Suprapubic skin (tissue), 4 donors: Measurements from ENCODE around the gene EPS8L1. TPM values are rescaled to one million over a fixed set of nuclear protein-coding genes. Genes with fewer than 3 reads are reported as not detected.
A peak's percentile ranks its signal among the peaks of the same experiment; 100 is the strongest.

ENCODE experiments used
- DNase-seq, 2 donors: peaks; one replicate each; pipeline ENCODE4 v3.0.0-alpha.2; 2019; ENCODE audit warnings: low spot score in 2 of 2
- H3K27ac ChIP-seq: fragments of 200-600 bp; sonication (generic); one replicate; pipeline ENCODE4 v1.5.1; 2019
- H3K27me3 ChIP-seq: fragments of 200-600 bp; sonication (generic); one replicate; pipeline ENCODE4 v1.5.1; 2019
- H3K36me3 ChIP-seq: fragments of 200-600 bp; sonication (generic); one replicate; pipeline ENCODE4 v1.5.1; 2019
- H3K4me1 ChIP-seq: fragments of 200-600 bp; sonication (generic); one replicate; pipeline ENCODE4 v1.5.1; 2019
- H3K4me3 ChIP-seq: fragments of 200-600 bp; sonication (generic); one replicate; pipeline ENCODE4 v1.5.1; 2019; ENCODE audit warnings: mild to moderate bottlenecking
- H3K9me3 ChIP-seq: fragments of 200-600 bp; sonication (generic); one replicate; pipeline ENCODE4 v1.5.1; 2019
- CTCF ChIP-seq, 2 donors: fragments of 200-600 bp in 1 of 2; fragments of 450-650 bp in 1 of 2; sonication (generic) in 1 of 2; IDR thresholded peaks; one replicate each; pipeline ENCODE4 v1.5.1; 2016 to 2019; ENCODE audit warnings: antibody characterized with exemption in 2 of 2, mild to moderate bottlenecking in 1 of 2, moderate library complexity in 1 of 2
- EP300 ChIP-seq: sonication (generic); formaldehyde crosslinking; IDR thresholded peaks from one replicate; pipeline ENCODE4 v1.6.1; 2017; ENCODE audit warnings: antibody characterized with exemption
- POLR2A ChIP-seq, 2 donors: fragments of 450-650 bp; IDR thresholded peaks; one replicate each; pipeline ENCODE4 v1.6.1; 2017; ENCODE audit warnings: antibody characterized with exemption in 2 of 2, mild to moderate bottlenecking in 2 of 2, moderate library complexity in 2 of 2
- POLR2AphosphoS5 ChIP-seq, 3 donors: sonication (generic); formaldehyde crosslinking; IDR thresholded peaks; one replicate each; pipeline ENCODE4 v1.6.1; 2017; ENCODE audit warnings: antibody characterized with exemption in 3 of 3
- WGBS: methylation state at CpG from one replicate; pipeline ENCODE4 v1.1.5; 2018; 5-methylcytosine and 5-hydroxymethylcytosine counted together
- total RNA-seq, 4 donors: library from RNA; depleted of rRNA; stranded (reverse); fragments of >200 nt; gene quantifications; one replicate each; pipeline ENCODE4 v1.1.0, GENCODE V29; 2016

Gene EPS8L1
- total RNA-seq, 4 donors from 2014 or later = 243 to 384 (median 304) TPM

GRCh38 chr19:55086730-55087541 lies 11.3 kb downstream of the EPS8L1 start:
- peak; percentile 95 to 96 for DNase-seq
- Histone ChIP-seq H3K36me3 (peaks cover 17% of the 10 kb centered on the region), H3K4me3 (peak overlapping the region; percentile 51), H3K27me3 (peaks cover 41% of the 10 kb centered on the region), H3K27ac (no peak overlapping the region), H3K4me1 (peaks cover 36% of the 10 kb centered on the region), H3K9me3 (no peaks in the 10 kb centered on the region)
- WGBS = 1% methylated on average over 23 of the region's 74 CpGs
- no peak for TF ChIP-seq EP300
- no peak for TF ChIP-seq POLR2AphosphoS5 (IDR thresholded peaks at IDR 0.05)
- no peak for TF ChIP-seq POLR2A (IDR thresholded peaks at IDR 0.05)
- TF ChIP-seq CTCF (IDR thresholded peaks at IDR 0.05) = no peak

GRCh38 chr19:55087542-55087901 lies 11.9 kb downstream of the EPS8L1 start:
- Histone ChIP-seq H3K9me3 (no peaks in the 10 kb centered on the region), H3K36me3 (peaks cover 23% of the 10 kb centered on the region), H3K4me3 (peak overlapping the region; percentile 51), H3K4me1 (peaks cover 30% of the 10 kb centered on the region), H3K27ac (no peak overlapping the region), H3K27me3 (peaks cover 36% of the 10 kb centered on the region)
- peak in 1 of 2 donors; percentile 65 for DNase-seq
- TF ChIP-seq EP300 = no peak
- WGBS = 20% methylated on average over 14 of the region's 17 CpGs

- peak overlapping the region; percentile 51 for H3K4me3 ChIP-seq
- peak in 1 of 2 donors; percentile 60 for DNase-seq
- WGBS = 50% methylated on average over 12 of the region's 12 CpGs
- peaks cover 30% of the 10 kb centered on the region for H3K27me3 ChIP-seq
- no peaks in the 10 kb centered on the region for H3K9me3 ChIP-seq
- peaks cover 28% of the 10 kb centered on the region for H3K36me3 ChIP-seq
- peaks cover 28% of the 10 kb centered on the region for H3K4me1 ChIP-seq
- TF ChIP-seq CTCF (IDR thresholded peaks at IDR 0.05) (no peak), POLR2AphosphoS5 (IDR thresholded peaks at IDR 0.05) (no peak), POLR2A (IDR thresholded peaks at IDR 0.05) (no peak), EP300 (no peak)
- no peak overlapping the region for H3K27ac ChIP-seq
These were observed 12.4 kb downstream of the EPS8L1 start for GRCh38 chr19:55088021-55088451.

- WGBS = 46% methylated on average over 15 of the region's 18 CpGs
These were observed 13.1 kb downstream of the EPS8L1 start for GRCh38 chr19:55088543-55089341.

More at GRCh38 chr19:55088543-55089341, 13.1 kb downstream of the EPS8L1 start:
- Histone ChIP-seq H3K27ac (no peak overlapping the region), H3K4me3 (no peak overlapping the region), H3K27me3 (peaks cover 23% of the 10 kb centered on the region), H3K36me3 (peaks cover 29% of the 10 kb centered on the region), H3K4me1 (peaks cover 28% of the 10 kb centered on the region), H3K9me3 (no peaks in the 10 kb centered on the region)
- TF ChIP-seq POLR2A (IDR thresholded peaks at IDR 0.05) = no peak
- no peak for TF ChIP-seq EP300
- peak; percentile 19 to 89 for TF ChIP-seq CTCF (IDR thresholded peaks at IDR 0.05)
- TF ChIP-seq POLR2AphosphoS5 (IDR thresholded peaks at IDR 0.05) = no peak
- peak in 1 of 2 donors; percentile 90 for DNase-seq
